Large intestine (tissue), 3 donors: ENCODE measurements around the gene NHS. TPM values are rescaled to one million over a fixed set of nuclear protein-coding genes. Genes with fewer than 3 reads are reported as not detected.

ENCODE experiments used
- DNase-seq, 2 donors: peaks; one replicate each; pipeline versions ENCODE4 v3.0.0 to v3.0.0-alpha.2; 2013
- H3K27ac ChIP-seq: one replicate; pipeline ENCODE4 v1.5.1; 2013; ENCODE audit warnings: low read length
- H3K27me3 ChIP-seq: 2 replicates; pipeline ENCODE4 v1.6.1; 2013; ENCODE audit warnings: low read length; ENCODE audit not compliant: control insufficient read depth, insufficient read depth
- H3K36me3 ChIP-seq: 2 replicates; pipeline ENCODE4 v1.6.1; 2013; ENCODE audit warnings: low read length; ENCODE audit not compliant: control insufficient read depth, insufficient read depth
- H3K4me1 ChIP-seq: one replicate; pipeline ENCODE4 v1.6.1; 2013; ENCODE audit warnings: low read length; ENCODE audit not compliant: control insufficient read depth, insufficient read depth
- H3K4me3 ChIP-seq: one replicate; pipeline ENCODE4 v1.5.1; 2013; ENCODE audit warnings: low read length
- H3K9me3 ChIP-seq: one replicate; pipeline ENCODE4 v1.6.1; 2013; ENCODE audit warnings: mild to moderate bottlenecking, low read depth, low read length, moderate library complexity; ENCODE audit not compliant: control insufficient read depth
- WGBS: methylation state at CpG from one replicate; pipeline ENCODE4 v1.1.5; 2013; ENCODE audit warnings: low lambda C conversion rate; ENCODE audit not compliant: insufficient coverage; 5-methylcytosine and 5-hydroxymethylcytosine counted together
- polyA plus RNA-seq: library from polyadenylated mRNA; unstranded; fragments of 120-200 nt; gene quantifications from one replicate; pipeline ENCODE4 v1.2.1, GENCODE V29; 2013

Gene NHS
- polyA plus RNA-seq, 1 donor: 6.6 TPM

- Histone ChIP-seq H3K36me3 (no peaks in the 10 kb centered on the region), H3K4me1 (no peaks in the 10 kb centered on the region), H3K9me3 (no peaks in the 10 kb centered on the region), H3K27me3 (no peaks in the 10 kb centered on the region), H3K4me3 (no peak overlapping the region), H3K27ac (no peak overlapping the region)
- DNase-seq: no peak
- WGBS: no CpG with 5 or more reads among the region's 2 CpGs
Observed at GRCh38 chrX:17705211-17705610, 330.2 kb downstream of the NHS start.

GRCh38 chrX:17706676-17707075, 331.7 kb downstream of the NHS start:
- Histone ChIP-seq H3K4me1 (no peaks in the 10 kb centered on the region), H3K4me3 (no peak overlapping the region), H3K9me3 (no peaks in the 10 kb centered on the region), H3K27ac (no peak overlapping the region), H3K36me3 (no peaks in the 10 kb centered on the region), H3K27me3 (no peaks in the 10 kb centered on the region)
- no CpG with 5 or more reads among the region's 4 CpGs for WGBS
- no peak for DNase-seq

- WGBS: no CpG with 5 or more reads among the region's 3 CpGs
- H3K27me3 ChIP-seq: no peaks in the 10 kb centered on the region
- no peak overlapping the region for H3K27ac ChIP-seq
- DNase-seq: no peak
- H3K4me1 ChIP-seq: no peaks in the 10 kb centered on the region
- H3K36me3 ChIP-seq: no peaks in the 10 kb centered on the region
- no peaks in the 10 kb centered on the region for H3K9me3 ChIP-seq
- no peak overlapping the region for H3K4me3 ChIP-seq
Observed at GRCh38 chrX:17707731-17708130, 332.7 kb downstream of the NHS start.

GRCh38 chrX:17710871-17711301, 335.9 kb downstream of the NHS start:
- Histone ChIP-seq H3K4me1 (no peaks in the 10 kb centered on the region), H3K36me3 (no peaks in the 10 kb centered on the region), H3K27ac (no peak overlapping the region), H3K27me3 (no peaks in the 10 kb centered on the region), H3K9me3 (no peaks in the 10 kb centered on the region), H3K4me3 (no peak overlapping the region)
- peak in 1 of 2 donors; percentile 9 for DNase-seq
- no CpG with 5 or more reads among the region's 1 CpG for WGBS

GRCh38 chrX:17713288-17713687, 338.3 kb downstream of the NHS start:
- Histone ChIP-seq H3K36me3 (no peaks in the 10 kb centered on the region), H3K27me3 (no peaks in the 10 kb centered on the region), H3K4me1 (no peaks in the 10 kb centered on the region), H3K27ac (no peak overlapping the region), H3K9me3 (no peaks in the 10 kb centered on the region), H3K4me3 (no peak overlapping the region)
- no peak for DNase-seq
- WGBS: no CpG with 5 or more reads among the region's 2 CpGs

- Histone ChIP-seq H3K27me3 (no peaks in the 10 kb centered on the region), H3K27ac (no peak overlapping the region), H3K36me3 (no peaks in the 10 kb centered on the region)
Observed at GRCh38 chrX:17718649-17719165, 343.7 kb downstream of the NHS start.

GRCh38 chrX:17719711-17720110, 344.7 kb downstream of the NHS start:
- no peak overlapping the region for H3K27ac ChIP-seq
- 87% methylated on average over 3 of the region's 6 CpGs for WGBS
- no peaks in the 10 kb centered on the region for H3K36me3 ChIP-seq
- H3K4me1 ChIP-seq: no peaks in the 10 kb centered on the region
- no peaks in the 10 kb centered on the region for H3K9me3 ChIP-seq
- no peak overlapping the region for H3K4me3 ChIP-seq
- H3K27me3 ChIP-seq: no peaks in the 10 kb centered on the region
- DNase-seq: no peak

More at GRCh38 chrX:17718649-17719165, 343.7 kb downstream of the NHS start:
- DNase-seq: no peak
- Histone ChIP-seq H3K4me1 (no peaks in the 10 kb centered on the region), H3K9me3 (no peaks in the 10 kb centered on the region), H3K4me3 (no peak overlapping the region)

GRCh38 chrX:17721715-17722114, 346.7 kb downstream of the NHS start:
- Histone ChIP-seq H3K9me3 (no peaks in the 10 kb centered on the region), H3K27me3 (no peaks in the 10 kb centered on the region), H3K27ac (no peak overlapping the region), H3K4me3 (no peak overlapping the region), H3K36me3 (peaks cover 7% of the 10 kb centered on the region), H3K4me1 (no peaks in the 10 kb centered on the region)
- DNase-seq: no peak
- WGBS: no CpG with 5 or more reads among the region's 4 CpGs

GRCh38 chrX:17725181-17725580, 350.2 kb downstream of the NHS start:
- Histone ChIP-seq H3K27ac (no peak overlapping the region), H3K27me3 (no peaks in the 10 kb centered on the region), H3K36me3 (peaks cover 7% of the 10 kb centered on the region), H3K9me3 (no peaks in the 10 kb centered on the region), H3K4me1 (no peaks in the 10 kb centered on the region), H3K4me3 (no peak overlapping the region)
- DNase-seq: no peak
- WGBS: no CpG with 5 or more reads among the region's 2 CpGs

- H3K4me3 ChIP-seq: no peak overlapping the region
- H3K4me1 ChIP-seq: no peaks in the 10 kb centered on the region
- H3K27me3 ChIP-seq: no peaks in the 10 kb centered on the region
- no peaks in the 10 kb centered on the region for H3K36me3 ChIP-seq
- no peak overlapping the region for H3K27ac ChIP-seq
- WGBS: no CpG with 5 or more reads among the region's 16 CpGs
- no peak for DNase-seq
- no peaks in the 10 kb centered on the region for H3K9me3 ChIP-seq
Observed at GRCh38 chrX:17732138-17732783, 357.3 kb downstream of the NHS start.

GRCh38 chrX:17735406-17735805, 360.4 kb downstream of the NHS start:
- Histone ChIP-seq H3K4me3 (no peak overlapping the region), H3K27ac (peak overlapping the region; percentile 96), H3K9me3 (no peaks in the 10 kb centered on the region), H3K27me3 (no peaks in the 10 kb centered on the region), H3K36me3 (no peaks in the 10 kb centered on the region), H3K4me1 (no peaks in the 10 kb centered on the region)
- DNase-seq: peak; percentile 56 to 80
- WGBS: 20% methylated on average over 1 of the region's 5 CpGs
